K562 treated with DMSO at 1 percent for 24 hours (cell line): ENCODE measurements around the gene MSRB3. TPM values are rescaled to one million over a fixed set of nuclear protein-coding genes. Genes with fewer than 3 reads are reported as not detected.

Experiments used
- total RNA-seq: library from RNA; unstranded; fragments of 300-600 nt; gene quantifications from 2 replicates; pipeline ENCODE4 v1.2.3, GENCODE V29; 2022; ENCODE audit warnings: low read depth; ENCODE audit not compliant: insufficient read depth

The MSRB3 gene
- not detected in 2 replicates for total RNA-seq

GRCh38 chr12:65278576-65279368 is at the start of gene MSRB3:
Gene MSRB3, plus strand, starts transcription at chr12:65278683. Its CDS starts 29,897 bp downstream, at chr12:65308580.

Other genes starting within 250 kb of the MSRB3 start
- gene WIF1, start 157.4 kb upstream of the MSRB3 start, total RNA-seq = not detected in 2 replicates
- 15.7 and 19.1 TPM in 2 replicates for gene LEMD3, start 109.1 kb upstream of the MSRB3 start, total RNA-seq